Measurements from ENCODE around the gene GUCY2C.

GUCY2C gene

DNA sequence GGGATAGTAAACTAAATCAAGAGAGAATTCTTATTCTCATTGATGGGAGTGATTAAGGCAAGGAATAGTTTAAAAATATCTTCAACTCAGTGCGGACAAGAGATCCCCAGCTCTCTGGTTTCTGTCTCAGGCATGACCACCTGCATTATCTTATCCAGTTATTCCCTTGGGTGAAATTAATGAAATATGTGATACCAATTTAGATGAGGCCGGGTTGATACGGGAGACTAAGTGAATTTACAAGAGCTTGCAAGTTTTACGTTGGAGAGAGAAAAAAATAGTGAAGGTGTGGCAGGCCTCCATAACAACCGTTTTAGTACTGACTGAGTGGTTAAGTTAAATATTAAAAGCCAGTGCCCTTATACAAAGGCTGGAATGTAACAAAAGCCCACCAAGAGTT is 67.6 kb downstream of the GUCY2C start:
- TF ChIP-seq, protein P1, sequence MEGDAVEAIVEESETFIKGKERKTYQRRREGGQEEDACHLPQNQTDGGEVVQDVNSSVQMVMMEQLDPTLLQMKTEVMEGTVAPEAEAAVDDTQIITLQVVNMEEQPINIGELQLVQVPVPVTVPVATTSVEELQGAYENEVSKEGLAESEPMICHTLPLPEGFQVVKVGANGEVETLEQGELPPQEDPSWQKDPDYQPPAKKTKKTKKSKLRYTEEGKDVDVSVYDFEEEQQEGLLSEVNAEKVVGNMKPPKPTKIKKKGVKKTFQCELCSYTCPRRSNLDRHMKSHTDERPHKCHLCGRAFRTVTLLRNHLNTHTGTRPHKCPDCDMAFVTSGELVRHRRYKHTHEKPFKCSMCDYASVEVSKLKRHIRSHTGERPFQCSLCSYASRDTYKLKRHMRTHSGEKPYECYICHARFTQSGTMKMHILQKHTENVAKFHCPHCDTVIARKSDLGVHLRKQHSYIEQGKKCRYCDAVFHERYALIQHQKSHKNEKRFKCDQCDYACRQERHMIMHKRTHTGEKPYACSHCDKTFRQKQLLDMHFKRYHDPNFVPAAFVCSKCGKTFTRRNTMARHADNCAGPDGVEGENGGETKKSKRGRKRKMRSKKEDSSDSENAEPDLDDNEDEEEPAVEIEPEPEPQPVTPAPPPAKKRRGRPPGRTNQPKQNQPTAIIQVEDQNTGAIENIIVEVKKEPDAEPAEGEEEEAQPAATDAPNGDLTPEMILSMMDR (IDR thresholded peaks at IDR 0.05), result no peak
- no peaks in the 10 kb centered on the region for H3K79me2 ChIP-seq
- H2AFZ ChIP-seq, result no peak overlapping the region
- H3K9ac ChIP-seq, result no peak overlapping the region
- H3K9me3 ChIP-seq (ENCODE audit: control insufficient read depth, low read length), result no peaks in the 10 kb centered on the region
- H3K4me2 ChIP-seq (ENCODE audit: low read length), result no peak overlapping the region
- no peak overlapping the region for H3K4me3 ChIP-seq (ENCODE audit: low read depth, low read length)
- H3K4me1 ChIP-seq, result no peaks in the 10 kb centered on the region
- no peaks in the 10 kb centered on the region for H3K27me3 ChIP-seq (ENCODE audit: control insufficient read depth, insufficient read depth, low read length)
- no peaks in the 10 kb centered on the region for H3K36me3 ChIP-seq (ENCODE audit: control insufficient read depth, insufficient read depth, low read length)
- H3K27ac ChIP-seq, result no peak overlapping the region

DNA sequence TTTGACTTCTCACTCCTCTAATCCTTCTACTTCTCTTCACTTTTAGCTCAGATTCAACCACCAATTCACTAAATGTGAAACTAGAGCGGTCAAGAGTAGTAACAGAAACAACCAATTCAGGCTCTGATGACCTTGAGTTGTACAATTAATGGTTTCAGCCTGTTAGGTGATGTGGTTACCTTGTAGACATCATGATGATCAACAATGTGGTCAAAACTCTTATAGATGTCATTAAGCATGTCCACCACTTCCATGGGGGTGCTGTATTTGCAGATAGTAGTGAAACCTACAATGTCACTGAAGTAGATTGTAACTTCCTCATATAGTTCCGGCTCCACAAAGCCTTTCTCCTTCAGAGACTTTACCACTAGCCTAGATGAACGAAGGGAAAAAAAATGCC is 74.6 kb downstream of the GUCY2C start:
- Histone ChIP-seq H3K9me3 (ENCODE audit: control insufficient read depth, low read length) (no peaks in the 10 kb centered on the region), H3K4me1 (peaks cover 3% of the 10 kb centered on the region), H3K36me3 (ENCODE audit: control insufficient read depth, insufficient read depth, low read length) (no peaks in the 10 kb centered on the region), H3K79me2 (no peaks in the 10 kb centered on the region), H3K27me3 (ENCODE audit: control insufficient read depth, insufficient read depth, low read length) (no peaks in the 10 kb centered on the region), H3K9ac (no peak overlapping the region), H2AFZ (no peak overlapping the region), H3K27ac (no peak overlapping the region), H3K4me2 (ENCODE audit: low read length) (no peak overlapping the region), H3K4me3 (ENCODE audit: low read depth, low read length) (no peak overlapping the region)
- TF ChIP-seq, protein P1 (IDR thresholded peaks at IDR 0.05), result no peak

DNA sequence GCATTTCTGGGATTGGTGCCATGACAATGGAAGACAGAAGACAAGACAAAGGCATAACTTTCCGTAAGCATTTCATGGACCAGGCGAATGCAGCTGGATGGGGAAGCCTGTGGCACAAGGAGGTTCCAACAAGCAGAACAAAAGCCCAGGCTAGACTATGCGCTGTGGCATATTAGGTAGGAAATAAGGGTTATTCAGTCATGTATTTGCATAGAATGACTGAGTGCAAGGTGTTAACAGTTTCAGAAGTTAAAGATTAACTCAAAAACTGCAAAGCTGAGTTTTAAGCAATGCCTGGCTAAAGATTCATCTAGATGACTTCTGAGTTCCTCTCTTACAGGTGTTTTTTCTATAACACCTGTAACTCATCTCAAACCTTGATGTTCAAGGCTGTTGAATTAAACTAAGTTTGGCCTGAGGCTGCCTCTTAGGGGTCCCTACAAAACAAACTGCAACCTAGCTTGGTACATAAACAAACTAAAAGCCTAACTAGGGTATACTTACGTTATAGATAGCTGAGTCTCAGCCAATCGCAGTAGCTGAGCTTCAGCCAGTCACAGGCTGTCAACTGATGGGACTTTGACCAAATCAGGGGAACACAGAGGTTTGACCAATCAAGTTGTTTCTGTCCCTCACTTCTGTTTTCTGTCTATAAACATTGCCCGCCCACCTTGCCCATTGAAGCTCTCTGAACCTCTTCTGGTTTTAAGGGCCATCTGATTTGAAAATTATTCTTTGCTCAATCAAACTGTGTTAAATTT is 76.5 kb downstream of the GUCY2C start:
- H3K36me3 ChIP-seq (ENCODE audit: control insufficient read depth, insufficient read depth, low read length), result no peaks in the 10 kb centered on the region
- peaks cover 3% of the 10 kb centered on the region for H3K4me1 ChIP-seq
- no peaks in the 10 kb centered on the region for H3K79me2 ChIP-seq
- H3K9me3 ChIP-seq (ENCODE audit: control insufficient read depth, low read length), result no peaks in the 10 kb centered on the region
- H3K4me2 ChIP-seq (ENCODE audit: low read length), result no peak overlapping the region
- H2AFZ ChIP-seq, result no peak overlapping the region
- no peak overlapping the region for H3K27ac ChIP-seq
- no peaks in the 10 kb centered on the region for H3K27me3 ChIP-seq (ENCODE audit: control insufficient read depth, insufficient read depth, low read length)
- H3K9ac ChIP-seq, result no peak overlapping the region
- no peak overlapping the region for H3K4me3 ChIP-seq (ENCODE audit: low read depth, low read length)
- TF ChIP-seq, protein P1 (IDR thresholded peaks at IDR 0.05), result no peak

DNA sequence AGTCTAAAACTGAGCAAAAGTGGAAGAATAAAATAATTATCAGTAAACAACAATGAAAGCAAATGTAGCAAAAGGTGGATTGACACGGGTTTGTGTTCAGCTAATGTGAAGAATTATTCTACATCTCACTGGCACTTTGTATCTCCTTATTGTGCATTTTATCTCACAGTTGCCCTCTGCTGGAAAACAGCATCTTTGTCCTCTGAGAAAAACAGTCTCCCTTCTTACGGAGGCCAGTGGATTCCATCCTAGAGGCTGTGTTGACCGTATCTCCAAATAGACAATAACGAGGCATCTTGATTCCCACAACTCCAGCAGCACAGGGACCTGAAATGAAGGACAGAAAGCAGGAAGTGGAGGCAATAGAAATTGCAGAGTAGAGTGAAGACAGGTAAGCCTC is 77.4 kb downstream of the GUCY2C start:
- H3K4me1 ChIP-seq, result peaks cover 3% of the 10 kb centered on the region
- H3K79me2 ChIP-seq, result no peaks in the 10 kb centered on the region
- H3K4me3 ChIP-seq (ENCODE audit: low read depth, low read length), result no peak overlapping the region
- no peak overlapping the region for H3K9ac ChIP-seq
- H3K27ac ChIP-seq, result no peak overlapping the region
- H2AFZ ChIP-seq, result peak overlapping the region; percentile 17
- H3K9me3 ChIP-seq (ENCODE audit: control insufficient read depth, low read length), result no peaks in the 10 kb centered on the region
- no peaks in the 10 kb centered on the region for H3K27me3 ChIP-seq (ENCODE audit: control insufficient read depth, insufficient read depth, low read length)
- no peak overlapping the region for H3K4me2 ChIP-seq (ENCODE audit: low read length)
- TF ChIP-seq, protein P1 (IDR thresholded peaks at IDR 0.05), result peak; percentile 40
- H3K36me3 ChIP-seq (ENCODE audit: control insufficient read depth, insufficient read depth, low read length), result no peaks in the 10 kb centered on the region

DNA sequence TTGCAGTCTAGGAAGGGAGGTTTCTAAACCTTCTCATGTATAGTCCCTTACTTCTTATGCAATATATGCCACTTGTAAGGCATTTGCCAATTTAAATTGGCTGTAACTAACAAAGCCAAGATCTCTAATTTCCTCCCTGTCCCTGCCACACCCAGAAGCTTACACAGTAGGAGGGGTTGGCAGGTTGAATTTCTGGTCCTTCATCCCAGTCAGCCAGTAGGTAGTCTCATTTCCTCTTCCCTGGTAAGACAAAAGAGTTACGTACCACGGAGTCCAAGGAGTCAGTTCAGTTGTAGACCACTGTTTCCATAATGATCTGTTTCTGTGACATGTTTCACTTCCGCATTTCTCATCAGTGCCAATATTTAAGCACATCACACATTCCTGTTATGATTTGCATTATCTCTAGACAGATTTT is 81.7 kb downstream of the GUCY2C start:
- Histone ChIP-seq H3K27ac (no peak overlapping the region), H3K4me2 (ENCODE audit: low read length) (no peak overlapping the region), H3K4me3 (ENCODE audit: low read depth, low read length) (no peak overlapping the region), H2AFZ (no peak overlapping the region), H3K27me3 (ENCODE audit: control insufficient read depth, insufficient read depth, low read length) (no peaks in the 10 kb centered on the region), H3K9me3 (ENCODE audit: control insufficient read depth, low read length) (peaks cover 3% of the 10 kb centered on the region), H3K79me2 (no peaks in the 10 kb centered on the region), H3K9ac (no peak overlapping the region), H3K36me3 (ENCODE audit: control insufficient read depth, insufficient read depth, low read length) (no peaks in the 10 kb centered on the region), H3K4me1 (peaks cover 3% of the 10 kb centered on the region)
- TF ChIP-seq, protein P1 (IDR thresholded peaks at IDR 0.05), result no peak
